HEK293 (cell line): ENCODE data around the gene MRTFB.

ENCODE experiments used
- RBAK ChIP-seq: fragments of 450-650 bp; formaldehyde crosslinking; IDR thresholded peaks from 2 replicates; pipeline ENCODE4 v1.5.1; 2016; ENCODE audit warnings: missing biosample characterization, missing genetic modification characterization
- TCF7L2 ChIP-seq: IDR thresholded peaks from 2 replicates; pipeline ENCODE4 v1.6.1; 2011; ENCODE audit warnings: low read depth, mild to moderate bottlenecking, inconsistent platforms, low read length, moderate library complexity, borderline replicate concordance
- ZBTB7A ChIP-seq: fragments of 450-650 bp; formaldehyde crosslinking; IDR thresholded peaks from 2 replicates; pipeline ENCODE4 v1.5.1; 2016; ENCODE audit warnings: low read depth, missing biosample characterization, missing genetic modification characterization
- ZNF37A ChIP-seq: fragments of 450-650 bp; IDR thresholded peaks from 2 replicates; pipeline ENCODE4 v1.5.1; 2018; ENCODE audit warnings: missing biosample characterization, missing genetic modification characterization
- ZNF626 ChIP-seq: fragments of 450-650 bp; sonication (Bioruptor Pico); formaldehyde crosslinking; IDR thresholded peaks from 2 replicates; pipeline ENCODE4 v1.5.1; 2018; ENCODE audit warnings: missing biosample characterization, missing genetic modification characterization, inconsistent platforms
- ZNF639 ChIP-seq: fragments of 450-650 bp; formaldehyde crosslinking; IDR thresholded peaks from 2 replicates; pipeline ENCODE4 v1.5.1; 2016; ENCODE audit warnings: missing biosample characterization, missing genetic modification characterization
- TF ChIP-seq, protein P1 (sequence below): fragments of 450-650 bp; formaldehyde crosslinking; IDR thresholded peaks from 2 replicates; pipeline ENCODE4 v1.5.1; 2016; ENCODE audit warnings: missing biosample characterization, missing genetic modification characterization, borderline replicate concordance

GRCh38 chr16:14087181-14087580, 16.1 kb downstream of the MRTFB start:
- TF ChIP-seq, protein P1, sequence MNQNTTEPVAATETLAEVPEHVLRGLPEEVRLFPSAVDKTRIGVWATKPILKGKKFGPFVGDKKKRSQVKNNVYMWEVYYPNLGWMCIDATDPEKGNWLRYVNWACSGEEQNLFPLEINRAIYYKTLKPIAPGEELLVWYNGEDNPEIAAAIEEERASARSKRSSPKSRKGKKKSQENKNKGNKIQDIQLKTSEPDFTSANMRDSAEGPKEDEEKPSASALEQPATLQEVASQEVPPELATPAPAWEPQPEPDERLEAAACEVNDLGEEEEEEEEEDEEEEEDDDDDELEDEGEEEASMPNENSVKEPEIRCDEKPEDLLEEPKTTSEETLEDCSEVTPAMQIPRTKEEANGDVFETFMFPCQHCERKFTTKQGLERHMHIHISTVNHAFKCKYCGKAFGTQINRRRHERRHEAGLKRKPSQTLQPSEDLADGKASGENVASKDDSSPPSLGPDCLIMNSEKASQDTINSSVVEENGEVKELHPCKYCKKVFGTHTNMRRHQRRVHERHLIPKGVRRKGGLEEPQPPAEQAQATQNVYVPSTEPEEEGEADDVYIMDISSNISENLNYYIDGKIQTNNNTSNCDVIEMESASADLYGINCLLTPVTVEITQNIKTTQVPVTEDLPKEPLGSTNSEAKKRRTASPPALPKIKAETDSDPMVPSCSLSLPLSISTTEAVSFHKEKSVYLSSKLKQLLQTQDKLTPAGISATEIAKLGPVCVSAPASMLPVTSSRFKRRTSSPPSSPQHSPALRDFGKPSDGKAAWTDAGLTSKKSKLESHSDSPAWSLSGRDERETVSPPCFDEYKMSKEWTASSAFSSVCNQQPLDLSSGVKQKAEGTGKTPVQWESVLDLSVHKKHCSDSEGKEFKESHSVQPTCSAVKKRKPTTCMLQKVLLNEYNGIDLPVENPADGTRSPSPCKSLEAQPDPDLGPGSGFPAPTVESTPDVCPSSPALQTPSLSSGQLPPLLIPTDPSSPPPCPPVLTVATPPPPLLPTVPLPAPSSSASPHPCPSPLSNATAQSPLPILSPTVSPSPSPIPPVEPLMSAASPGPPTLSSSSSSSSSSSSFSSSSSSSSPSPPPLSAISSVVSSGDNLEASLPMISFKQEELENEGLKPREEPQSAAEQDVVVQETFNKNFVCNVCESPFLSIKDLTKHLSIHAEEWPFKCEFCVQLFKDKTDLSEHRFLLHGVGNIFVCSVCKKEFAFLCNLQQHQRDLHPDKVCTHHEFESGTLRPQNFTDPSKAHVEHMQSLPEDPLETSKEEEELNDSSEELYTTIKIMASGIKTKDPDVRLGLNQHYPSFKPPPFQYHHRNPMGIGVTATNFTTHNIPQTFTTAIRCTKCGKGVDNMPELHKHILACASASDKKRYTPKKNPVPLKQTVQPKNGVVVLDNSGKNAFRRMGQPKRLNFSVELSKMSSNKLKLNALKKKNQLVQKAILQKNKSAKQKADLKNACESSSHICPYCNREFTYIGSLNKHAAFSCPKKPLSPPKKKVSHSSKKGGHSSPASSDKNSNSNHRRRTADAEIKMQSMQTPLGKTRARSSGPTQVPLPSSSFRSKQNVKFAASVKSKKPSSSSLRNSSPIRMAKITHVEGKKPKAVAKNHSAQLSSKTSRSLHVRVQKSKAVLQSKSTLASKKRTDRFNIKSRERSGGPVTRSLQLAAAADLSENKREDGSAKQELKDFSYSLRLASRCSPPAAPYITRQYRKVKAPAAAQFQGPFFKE: no peak
- TF ChIP-seq ZNF626 (tag by site-specific recombination): no peak
- no peak for TF ChIP-seq TCF7L2
- TF ChIP-seq ZNF639 (tag by site-specific recombination): no peak
- no peak for TF ChIP-seq ZBTB7A
- no peak for TF ChIP-seq ZNF37A (tag by site-specific recombination)
- TF ChIP-seq RBAK: no peak
